ENCODE results near the gene MIOS. TPM values are rescaled to one million over a fixed set of nuclear protein-coding genes. Genes with fewer than 3 reads are reported as not detected.

MIOS gene
- polyA plus RNA-seq, 2 of the 4 experiments (the other 2 are of a cell fraction) = 19.1 to 49.1 TPM

GRCh38 chr7:7609330-7609729 lies 42.6 kb downstream of the MIOS start:
- Histone ChIP-seq H3K9me3 (no peaks in the 10 kb centered on the region), H3K4me3 (no peak overlapping the region), H3K27ac (no peak overlapping the region), H3K4me2 (no peak overlapping the region), H3K4me1 (no peaks in the 10 kb centered on the region)
- ChIA-PET POLR2A (no interaction called here), CTCF (no interaction called here)
- TF ChIP-seq HES2 (IDR thresholded peaks at IDR 0.05) = no peak
- no peak for TF ChIP-seq RAD21 (conservative IDR thresholded peaks at IDR 0.05 in 1 of 2, IDR thresholded peaks at IDR 0.05 in 1 of 2)
- no peak for TF ChIP-seq ATOH8 (CRISPR knock-in tag; IDR thresholded peaks at IDR 0.05; ENCODE audit: low read depth)
- no peak for TF ChIP-seq TFCP2L1 (CRISPR knock-in tag; IDR thresholded peaks at IDR 0.05)
- TF ChIP-seq ZC3H11A (IDR thresholded peaks at IDR 0.05) = no peak
- TF ChIP-seq PBX3 (IDR thresholded peaks at IDR 0.05) = no peak
- no peak for TF ChIP-seq CEBPB (IDR thresholded peaks at IDR 0.05)
- TF ChIP-seq SMC3 (IDR thresholded peaks at IDR 0.05) = no peak
- no peak for TF ChIP-seq KDM1A (IDR thresholded peaks at IDR 0.05; ENCODE audit: low read depth)
- TF ChIP-seq BHLHE40 (IDR thresholded peaks at IDR 0.05; ENCODE audit: low read depth, low read length) = no peak
- no peak for TF ChIP-seq BCL3 (IDR thresholded peaks at IDR 0.05)
- TF ChIP-seq ZNF302 (CRISPR knock-in tag; IDR thresholded peaks at IDR 0.05) = no peak
- no peak for TF ChIP-seq HDAC2 (IDR thresholded peaks at IDR 0.05)
- no peak for TF ChIP-seq POLR2A (IDR thresholded peaks at IDR 0.05; ENCODE audit: low read length)
- no peak for TF ChIP-seq MYC (IDR thresholded peaks at IDR 0.05; ENCODE audit: borderline replicate concordance, low read length)
- ATAC-seq = no peak
- no peak for FAIRE-seq
- no peak for DNase-seq (ENCODE audit: low read depth in 1 of 2, low spot score in 1 of 2)
- WGBS (ENCODE audit: missing lambda C conversion rate) = 83% methylated on average over 2 of the region's 2 CpGs

- TF ChIP-seq PHF8 (IDR thresholded peaks at IDR 0.05; ENCODE audit: borderline replicate concordance, low read depth) = no peak
- TF ChIP-seq RCOR1 (IDR thresholded peaks at IDR 0.05; ENCODE audit: low read depth, low read length) = no peak
- TF ChIP-seq FOSL2 (IDR thresholded peaks at IDR 0.05) = no peak
- no peak for TF ChIP-seq FOSL2 (CRISPR knock-in tag; IDR thresholded peaks at IDR 0.05)
- no peak for TF ChIP-seq HOXA7 (CRISPR knock-in tag; IDR thresholded peaks at IDR 0.05)
- TF ChIP-seq EP300 (IDR thresholded peaks at IDR 0.05) = no peak
- no peak for TF ChIP-seq HEYL (CRISPR knock-in tag; IDR thresholded peaks at IDR 0.05)
- no peak for TF ChIP-seq CEBPB (IDR thresholded peaks at IDR 0.05)
- TF ChIP-seq ZSCAN20 (CRISPR knock-in tag; IDR thresholded peaks at IDR 0.05) = no peak
- TF ChIP-seq EHF (CRISPR knock-in tag; IDR thresholded peaks at IDR 0.05) = no peak
- no peak for TF ChIP-seq CBX2 (IDR thresholded peaks at IDR 0.05; ENCODE audit: borderline replicate concordance, low read depth)
- TF ChIP-seq E2F6 (IDR thresholded peaks at IDR 0.05; ENCODE audit: borderline replicate concordance, low read depth) = no peak
- no peak for TF ChIP-seq NR3C1 (IDR thresholded peaks at IDR 0.05)
- no peak for TF ChIP-seq MYC (IDR thresholded peaks at IDR 0.05; ENCODE audit: borderline replicate concordance, low read length)
- TF ChIP-seq HOXB5 (CRISPR knock-in tag; IDR thresholded peaks at IDR 0.05) = no peak
- no peak for TF ChIP-seq CTCF (IDR thresholded peaks at IDR 0.05)
- no peak for TF ChIP-seq FOSB (CRISPR knock-in tag; IDR thresholded peaks at IDR 0.05)
- no peak for TF ChIP-seq MAZ (IDR thresholded peaks at IDR 0.05; ENCODE audit: borderline replicate concordance, low read depth, low read length)
- no peak for TF ChIP-seq BHLHE40 (IDR thresholded peaks at IDR 0.05; ENCODE audit: low read depth, low read length)
- TF ChIP-seq ELK1 (IDR thresholded peaks at IDR 0.05; ENCODE audit: low read depth, low read length) = no peak
- FAIRE-seq (no peak), DNase-seq (ENCODE audit: low read depth in 1 of 2, low spot score in 1 of 2) (no peak), ATAC-seq (no peak)
- 95% methylated on average over 1 of the region's 1 CpG for WGBS (ENCODE audit: missing lambda C conversion rate)
- Histone ChIP-seq H3K4me2 (no peak overlapping the region), H3K9me3 (no peaks in the 10 kb centered on the region), H3K4me1 (no peaks in the 10 kb centered on the region), H3K27ac (no peak overlapping the region), H3K4me3 (no peak overlapping the region)
- POLR2A ChIA-PET = no interaction called here
- CTCF ChIA-PET = no interaction called here
These were observed 45.8 kb downstream of the MIOS start for GRCh38 chr7:7612519-7612918.

Data from A549 (cell line).